Stimulated activated naive CD8-positive, alpha-beta T cell treated with anti-CD3 and anti-CD28 coated beads, Interleukin-15, Interleukin-2, amounts not matched to agents 100 U/mL and 50 U/mL, for 24 hours (primary cell): ENCODE measurements around the gene MPO.
A peak's percentile ranks its signal among the peaks of the same experiment; 100 is the strongest.

ENCODE experiments used
- ATAC-seq: fragments of 150-1000 bp; cut with Tn5 transposase; one replicate; pipeline ENCODE4 v1.10.0; 2021
- DNase-seq: peaks from one replicate; pipeline ENCODE4 v3.0.0; 2021

Gene MPO

DNA sequence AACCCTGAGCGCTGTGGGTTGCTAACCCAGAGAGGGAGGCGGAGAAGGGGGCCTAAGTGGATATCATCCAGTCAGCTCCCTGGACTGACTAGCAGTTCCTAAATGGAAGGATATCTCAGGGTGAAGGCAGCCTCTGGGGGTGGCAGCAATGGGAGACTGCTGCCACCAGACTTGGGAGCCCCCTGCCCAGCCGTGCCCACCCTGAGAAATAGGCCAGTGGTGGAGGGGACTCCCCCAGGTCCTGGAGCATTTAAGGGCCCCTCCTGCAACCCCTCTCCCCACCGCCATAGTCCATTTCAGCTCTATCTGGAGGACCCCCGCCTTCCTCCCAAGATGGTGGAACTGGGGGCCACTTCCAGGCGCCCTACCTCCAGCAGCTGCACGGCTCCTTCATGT is 39.4 kb upstream of the MPO start:
- no peak for DNase-seq
- no peak for ATAC-seq

DNA sequence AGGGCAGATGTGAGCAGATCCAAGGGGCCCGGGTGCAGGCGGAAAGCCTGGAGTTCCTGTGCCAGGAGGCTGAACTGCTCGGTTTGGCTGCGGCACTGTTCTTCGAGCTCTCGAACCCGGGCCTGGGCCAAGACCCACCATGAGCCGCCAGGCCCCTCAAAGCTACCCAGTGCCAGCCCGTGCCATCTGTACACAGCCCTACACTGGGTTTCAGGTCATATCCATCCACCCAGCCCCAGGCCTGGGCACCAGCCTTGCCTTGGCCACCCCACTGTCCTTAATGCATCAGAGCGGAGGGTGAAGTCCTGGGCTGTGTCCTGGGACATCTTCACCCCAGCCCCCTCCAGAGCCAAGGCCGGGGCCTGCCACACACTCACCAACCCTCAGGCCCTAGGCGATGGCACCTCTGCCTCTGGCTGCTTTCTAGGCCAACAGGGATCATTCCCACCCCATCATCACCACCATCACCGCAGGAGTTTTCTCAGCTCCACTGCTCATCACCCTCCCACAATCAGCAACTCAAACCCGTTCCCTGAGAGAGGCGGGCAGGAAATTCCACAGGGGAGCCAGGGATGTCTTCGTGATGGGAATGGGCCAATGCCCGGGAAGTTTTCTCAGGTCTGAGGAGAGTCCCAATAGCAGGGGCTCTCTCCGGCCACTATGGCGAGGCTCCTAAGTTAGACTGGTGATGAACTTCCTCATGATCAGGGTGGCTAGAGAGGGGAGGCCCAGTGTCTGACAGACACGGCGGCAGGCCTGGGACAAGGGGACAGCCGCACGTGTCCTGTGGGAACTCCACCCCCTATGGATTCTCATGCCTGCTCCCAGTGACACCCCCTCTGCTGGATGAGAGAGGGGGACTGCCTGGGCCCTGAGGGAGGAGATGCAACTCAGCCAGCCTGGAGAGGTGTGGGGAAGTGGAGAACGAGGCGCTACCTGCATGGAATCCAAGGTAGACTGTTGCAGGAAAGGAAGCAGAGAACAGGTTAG is 38.7 kb upstream of the MPO start:
- no peak for ATAC-seq
- DNase-seq = no peak

DNA sequence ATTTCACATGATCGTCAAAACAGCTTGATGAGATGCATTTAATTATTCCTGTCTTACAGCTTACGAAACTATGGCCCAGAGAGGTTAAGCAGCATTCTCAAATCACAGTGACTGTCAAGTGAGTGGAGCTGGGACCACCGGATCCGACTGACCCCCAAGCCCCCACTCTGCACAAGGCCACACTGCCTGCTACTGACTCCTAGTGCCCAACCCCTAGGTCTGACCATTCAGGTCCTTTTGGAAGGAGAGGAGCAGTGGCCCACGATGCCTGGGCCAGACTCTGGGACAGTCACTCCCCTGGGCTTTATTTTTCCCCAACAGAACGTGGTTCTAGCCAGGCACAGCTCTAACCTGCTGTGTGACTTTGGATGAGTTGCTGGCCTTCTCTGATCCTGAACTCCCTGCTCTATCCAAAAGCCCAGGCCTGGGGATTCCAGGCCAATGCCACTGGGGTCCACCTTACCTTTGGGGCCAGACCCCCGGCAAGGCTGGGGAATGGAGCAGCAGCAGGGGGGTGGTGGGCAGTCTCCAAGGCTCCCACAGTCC is 38.0 kb upstream of the MPO start:
- ATAC-seq (no peak), DNase-seq (no peak)

DNA sequence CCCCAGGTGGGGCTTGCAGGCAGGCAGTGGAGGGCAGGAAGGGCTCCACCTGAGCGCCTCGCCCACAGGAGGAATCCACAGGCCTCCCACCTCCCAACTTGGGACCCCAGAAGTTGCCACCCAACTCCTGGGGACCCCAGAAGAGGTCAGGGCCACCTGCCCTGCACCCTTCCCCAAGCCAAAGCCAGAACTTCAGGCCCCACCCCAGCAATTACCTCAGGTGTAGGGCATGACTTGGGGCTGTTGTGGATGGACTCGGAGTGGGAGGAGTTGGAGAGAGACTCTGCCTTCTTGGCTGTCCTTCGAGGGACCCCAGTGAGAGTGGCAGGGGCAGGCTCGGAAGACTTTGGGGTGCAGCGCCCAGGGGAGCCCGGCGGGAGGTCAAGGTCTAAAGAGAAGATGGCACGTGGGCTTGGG is 37.3 kb upstream of the MPO start:
- ATAC-seq (no peak), DNase-seq (no peak)

DNA sequence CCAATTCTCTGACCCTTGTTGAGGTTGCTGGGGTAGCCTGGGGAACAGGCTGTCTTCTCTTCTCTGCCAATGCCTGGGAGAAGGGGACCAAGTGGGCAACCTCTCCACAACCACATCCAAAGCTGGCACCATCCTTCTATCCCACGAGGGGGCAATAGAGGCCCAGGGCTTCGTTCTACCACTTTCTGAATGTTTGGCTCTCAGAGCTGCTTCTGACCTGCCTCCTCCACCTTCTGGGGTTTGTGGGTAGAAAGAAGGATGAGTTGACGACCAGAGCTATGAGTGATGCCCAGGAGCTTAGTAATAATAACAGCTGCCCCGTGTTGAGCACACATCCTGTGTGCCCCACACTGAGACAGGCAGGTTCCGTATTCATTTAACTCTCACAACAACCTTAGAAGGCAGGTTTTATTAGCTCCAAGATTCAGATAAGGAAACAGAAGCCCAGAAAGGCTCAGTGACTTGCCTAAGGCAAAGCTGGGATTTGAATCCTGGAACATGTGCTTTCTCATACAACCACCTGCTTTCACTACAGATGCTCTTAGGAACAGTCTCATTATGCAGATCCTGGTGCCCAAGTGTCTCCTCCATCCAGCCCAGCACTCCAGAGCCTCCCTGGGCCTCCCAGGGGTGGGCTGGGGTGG is 36.8 kb upstream of the MPO start:
- peak; percentile 99 for ATAC-seq

DNA sequence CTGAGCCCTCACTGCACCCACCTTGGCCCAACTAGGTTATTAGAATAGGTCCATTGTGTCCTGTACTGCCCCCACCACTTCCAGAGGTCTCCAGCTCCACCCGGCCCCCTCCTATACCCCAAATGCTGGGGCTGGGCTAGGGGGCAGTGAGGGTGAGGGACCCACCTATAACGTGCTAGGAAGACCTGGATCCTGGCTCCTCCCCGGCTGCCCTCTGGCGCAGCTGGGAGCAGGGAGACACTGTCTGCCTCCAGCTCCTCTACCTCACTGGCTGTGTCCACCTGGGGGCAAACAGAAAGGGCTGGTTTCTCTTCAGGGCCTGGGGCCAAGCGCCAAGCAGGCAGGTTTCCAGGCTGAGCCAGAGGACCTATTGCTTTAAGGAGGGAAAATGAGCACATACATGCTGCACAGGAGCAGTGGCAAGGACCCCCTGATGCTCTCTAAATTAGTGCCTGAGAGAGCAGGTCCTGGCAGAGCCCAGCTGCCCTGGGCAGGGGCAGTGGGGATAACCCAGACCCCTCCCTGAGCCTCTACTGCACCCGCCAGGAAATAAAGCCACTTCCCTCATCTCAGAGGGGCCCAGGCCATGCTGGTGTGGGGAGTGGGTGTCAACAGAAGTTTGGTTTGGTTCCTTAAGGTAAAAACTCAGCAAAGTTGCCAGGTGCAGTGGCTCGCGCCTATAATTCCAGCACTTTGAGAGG is 35.7 kb upstream of the MPO start:
- ATAC-seq = no peak
- DNase-seq = no peak

More for the DNA sequence above, 36.8 kb upstream of the MPO start:
- DNase-seq = peak; percentile 74

DNA sequence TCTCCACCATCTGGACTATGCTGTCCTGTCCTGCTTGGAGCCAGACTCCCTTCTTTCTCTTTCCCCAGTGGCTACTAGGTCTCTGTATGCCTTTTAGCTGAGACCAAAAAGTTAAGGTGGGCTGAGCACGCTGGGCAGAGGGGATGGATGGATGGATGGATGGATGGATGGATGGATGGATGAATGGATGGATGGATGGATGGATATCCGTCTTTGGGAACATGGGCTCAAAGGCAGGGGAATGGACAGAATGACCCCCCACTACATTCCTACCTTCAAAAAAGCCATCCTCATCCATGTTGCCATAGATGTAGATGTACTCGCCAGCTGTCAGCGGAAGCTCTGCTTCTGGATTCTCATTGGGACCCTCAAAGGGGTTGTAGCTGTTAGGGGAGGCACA is 35.0 kb upstream of the MPO start:
- DNase-seq = no peak
- ATAC-seq = no peak

DNA sequence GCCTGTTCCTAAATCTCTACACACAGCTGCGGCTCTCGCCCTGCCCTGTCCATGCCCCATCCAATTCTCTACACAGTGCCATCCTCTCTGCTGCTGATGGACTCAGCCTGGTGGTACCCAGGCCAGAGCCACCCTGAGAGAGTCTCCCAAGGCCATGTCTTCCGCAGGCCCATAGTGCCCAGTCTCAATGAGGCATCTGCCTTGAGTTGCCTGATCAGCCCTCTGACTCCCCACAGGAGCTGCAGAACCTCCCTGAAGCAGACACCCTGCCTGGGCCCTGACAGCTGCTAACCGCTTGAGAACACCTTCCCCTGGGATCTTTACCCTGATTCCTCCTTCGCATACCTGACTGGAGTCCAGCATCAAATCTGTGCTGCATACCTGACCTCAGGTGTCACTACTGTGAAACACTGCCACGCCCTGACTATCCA is 34.6 kb upstream of the MPO start:
- no peak for ATAC-seq
- no peak for DNase-seq

DNA sequence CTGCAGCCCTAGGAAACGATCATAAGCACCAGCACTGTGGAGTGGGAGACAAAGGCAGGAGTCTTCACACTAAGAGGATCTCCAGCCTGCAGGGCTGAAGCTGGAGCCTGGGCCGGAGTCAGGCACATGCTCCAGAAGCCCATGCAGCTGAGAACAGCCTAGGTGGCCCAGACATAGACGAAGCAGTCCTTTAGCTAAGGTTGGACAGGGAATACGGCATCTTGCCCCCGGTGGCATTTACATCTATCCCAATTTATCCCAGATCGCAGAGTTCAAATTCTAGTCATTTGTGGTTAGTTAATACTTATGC is 33.9 kb upstream of the MPO start:
- DNase-seq = no peak
- no peak for ATAC-seq

DNA sequence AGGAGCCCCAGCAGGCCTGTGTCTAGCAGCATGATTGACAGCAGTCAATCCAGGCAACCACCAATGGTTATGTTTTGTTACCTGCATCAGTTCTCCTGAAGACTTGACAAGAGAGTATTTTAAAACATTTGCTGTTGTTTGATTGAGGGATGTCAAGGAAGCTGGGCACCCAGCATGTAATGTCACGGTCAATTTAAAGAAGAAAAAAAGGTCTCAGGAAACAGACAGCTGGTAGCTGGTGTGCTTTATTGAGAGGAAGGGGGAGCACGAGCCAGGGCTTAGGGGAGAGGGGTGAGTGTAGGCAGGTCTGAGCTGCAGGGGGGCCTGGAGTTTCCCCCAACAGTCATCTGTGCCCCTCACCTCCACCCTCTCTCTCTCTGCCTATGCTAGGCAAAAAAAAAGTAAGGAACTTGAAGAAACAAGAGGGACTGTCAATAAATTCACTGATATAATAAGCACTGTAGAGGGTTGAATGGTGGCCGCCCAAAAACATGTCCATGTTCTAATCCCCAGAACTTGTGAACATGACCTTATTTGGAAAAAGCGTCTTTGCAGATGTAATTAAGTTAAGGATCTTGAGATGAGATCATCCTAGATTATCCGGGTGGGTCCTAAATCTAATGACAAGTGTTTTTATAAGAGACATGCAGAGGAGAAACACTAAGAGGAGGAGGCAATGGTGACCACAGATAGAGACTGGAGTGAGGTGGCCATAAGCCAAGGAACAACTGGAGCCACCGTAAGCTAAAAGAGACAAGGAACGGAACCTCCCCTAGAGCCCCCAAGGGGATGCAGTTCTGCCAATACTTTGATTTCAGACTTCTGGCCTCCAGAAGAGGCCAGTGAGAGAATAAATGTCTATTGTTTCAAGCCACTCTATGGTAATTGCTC is 33.3 kb upstream of the MPO start:
- ATAC-seq (no peak), DNase-seq (no peak)

DNA sequence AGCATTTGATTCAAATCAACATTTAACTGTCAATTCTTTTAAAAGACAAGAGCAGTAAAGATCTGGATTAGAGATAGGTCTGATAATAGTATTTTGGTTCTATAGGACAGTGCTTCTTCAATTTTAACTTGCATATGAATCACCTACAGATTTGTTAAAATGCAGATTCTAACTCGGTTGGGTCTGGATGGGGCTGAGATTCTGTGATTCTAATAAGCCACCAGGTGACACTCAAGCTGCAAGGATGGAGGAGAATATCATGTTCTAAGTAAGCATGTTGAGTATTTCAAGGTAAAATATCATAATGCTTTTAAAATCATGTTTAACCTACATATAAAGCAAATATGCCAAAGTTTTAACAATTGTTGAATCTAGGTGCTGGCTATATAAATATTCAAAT is 32.1 kb upstream of the MPO start:
- ATAC-seq = no peak

DNA sequence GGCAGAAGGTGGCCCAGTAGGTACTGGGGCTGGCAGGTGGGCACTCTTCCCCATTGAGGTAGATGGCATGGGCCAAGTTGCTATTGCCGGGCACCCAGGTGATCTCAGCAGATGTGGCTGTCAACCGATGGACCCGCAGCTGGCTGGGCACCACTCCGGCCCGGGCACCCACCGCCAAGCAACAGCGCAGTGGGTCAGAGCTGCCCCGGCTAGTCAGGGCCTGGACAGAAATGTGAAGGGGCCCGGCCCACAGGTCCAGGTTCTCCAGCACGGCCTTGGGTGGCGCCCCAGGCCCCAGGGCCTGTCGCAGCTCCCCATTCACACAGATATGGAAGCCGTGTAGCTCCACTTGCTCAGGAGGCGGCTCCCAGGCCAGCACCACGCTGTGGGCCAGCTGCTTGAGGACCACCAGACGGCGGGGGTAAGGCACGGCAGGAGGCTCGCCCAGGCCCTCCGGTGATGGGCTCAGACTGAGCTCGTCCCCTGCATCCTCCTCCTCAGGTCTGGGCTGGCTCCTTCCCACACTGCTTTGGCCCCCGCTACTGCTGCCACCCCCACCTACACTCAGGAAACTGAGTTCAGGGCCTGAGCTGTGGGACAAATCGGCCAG is 31.4 kb upstream of the MPO start:
- no peak for ATAC-seq

More for the DNA sequence above, 32.1 kb upstream of the MPO start:
- DNase-seq = no peak

DNA sequence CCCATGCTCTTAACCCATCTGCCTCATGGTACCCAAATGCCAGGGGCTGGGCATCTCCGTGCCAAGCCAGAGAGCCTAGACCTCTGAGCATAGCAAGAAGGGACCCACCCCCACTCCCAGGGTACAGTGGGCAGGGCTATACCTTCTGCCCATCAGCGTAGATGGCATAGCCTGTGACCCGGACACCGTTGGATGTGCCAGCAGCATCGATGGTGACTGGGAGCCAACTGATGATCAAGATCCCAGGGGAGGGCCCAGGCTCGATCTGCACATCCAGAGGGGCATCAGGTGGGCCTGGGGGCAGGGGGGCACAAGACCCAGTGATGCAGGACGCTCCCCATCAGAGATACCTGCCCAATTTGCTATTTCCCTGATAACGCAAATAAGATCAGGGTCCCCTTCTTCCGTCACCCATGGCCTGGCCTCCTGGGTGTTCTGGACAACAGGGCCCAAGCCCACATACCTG is 30.7 kb upstream of the MPO start:
- DNase-seq (no peak), ATAC-seq (no peak)

More for the DNA sequence above, 31.4 kb upstream of the MPO start:
- no peak for DNase-seq

DNA sequence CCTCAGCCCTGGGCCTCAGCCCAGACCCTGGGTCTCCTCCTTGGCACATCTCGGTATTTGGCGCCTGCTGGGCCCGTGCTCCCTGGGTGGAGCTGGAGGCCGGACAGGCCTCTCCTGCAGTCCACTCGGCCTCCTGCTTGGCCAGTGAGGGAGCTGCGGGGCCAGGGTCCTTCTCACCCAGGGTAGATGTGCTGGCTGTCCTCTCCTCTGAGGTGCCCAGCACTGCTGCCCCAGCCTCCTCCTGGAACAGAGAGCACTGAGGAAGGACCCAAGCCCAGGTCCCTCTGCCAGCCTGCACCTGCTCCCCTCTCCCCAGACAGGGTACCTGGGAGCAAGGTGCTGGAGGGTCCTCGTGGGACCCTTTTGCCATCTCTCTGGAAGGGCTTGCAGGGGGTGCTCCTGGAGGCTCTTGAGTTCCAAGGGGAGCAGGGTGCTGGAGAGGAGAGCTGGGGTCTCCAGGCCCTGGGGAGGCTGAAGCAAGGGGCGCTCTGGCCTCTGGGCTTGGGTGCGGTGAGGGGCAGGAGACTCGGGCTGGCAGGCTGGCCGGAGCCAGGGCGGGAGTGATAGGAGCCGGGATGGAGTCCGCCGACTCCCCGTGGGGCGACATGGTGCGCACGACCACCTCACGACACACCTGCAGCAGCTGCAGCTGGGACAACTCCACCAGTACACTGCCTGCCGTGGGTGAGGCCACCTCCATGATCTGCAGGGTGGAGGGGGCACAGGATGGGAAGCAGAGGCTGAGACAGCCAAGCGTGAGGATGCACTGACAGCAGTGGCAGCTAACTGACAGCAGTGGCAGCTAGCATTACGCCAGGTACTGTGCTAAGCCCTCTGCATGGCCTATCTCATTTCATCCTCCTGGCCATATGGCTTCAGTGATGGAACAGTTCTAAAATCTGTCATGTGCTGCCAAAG is 30.0 kb upstream of the MPO start:
- DNase-seq = no peak
- ATAC-seq = peak; percentile 16

DNA sequence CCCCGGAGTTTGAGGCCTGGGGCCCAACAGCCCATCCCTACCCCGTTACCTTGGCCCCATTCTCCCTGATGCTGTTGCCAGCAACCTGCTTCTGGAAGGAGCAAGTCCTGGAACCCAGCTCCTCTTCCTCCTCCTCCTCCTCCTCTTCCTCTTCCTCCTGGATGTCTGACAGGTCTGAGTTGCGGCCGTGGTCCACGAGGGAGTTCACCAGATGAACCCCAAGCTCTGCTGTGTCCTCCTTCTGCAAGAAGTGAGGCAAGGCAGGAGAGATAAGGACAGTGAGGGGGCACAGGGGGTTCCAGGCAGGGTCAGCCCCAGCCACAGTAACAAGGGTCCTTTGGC is 29.2 kb upstream of the MPO start:
- ATAC-seq = no peak
- no peak for DNase-seq

DNA sequence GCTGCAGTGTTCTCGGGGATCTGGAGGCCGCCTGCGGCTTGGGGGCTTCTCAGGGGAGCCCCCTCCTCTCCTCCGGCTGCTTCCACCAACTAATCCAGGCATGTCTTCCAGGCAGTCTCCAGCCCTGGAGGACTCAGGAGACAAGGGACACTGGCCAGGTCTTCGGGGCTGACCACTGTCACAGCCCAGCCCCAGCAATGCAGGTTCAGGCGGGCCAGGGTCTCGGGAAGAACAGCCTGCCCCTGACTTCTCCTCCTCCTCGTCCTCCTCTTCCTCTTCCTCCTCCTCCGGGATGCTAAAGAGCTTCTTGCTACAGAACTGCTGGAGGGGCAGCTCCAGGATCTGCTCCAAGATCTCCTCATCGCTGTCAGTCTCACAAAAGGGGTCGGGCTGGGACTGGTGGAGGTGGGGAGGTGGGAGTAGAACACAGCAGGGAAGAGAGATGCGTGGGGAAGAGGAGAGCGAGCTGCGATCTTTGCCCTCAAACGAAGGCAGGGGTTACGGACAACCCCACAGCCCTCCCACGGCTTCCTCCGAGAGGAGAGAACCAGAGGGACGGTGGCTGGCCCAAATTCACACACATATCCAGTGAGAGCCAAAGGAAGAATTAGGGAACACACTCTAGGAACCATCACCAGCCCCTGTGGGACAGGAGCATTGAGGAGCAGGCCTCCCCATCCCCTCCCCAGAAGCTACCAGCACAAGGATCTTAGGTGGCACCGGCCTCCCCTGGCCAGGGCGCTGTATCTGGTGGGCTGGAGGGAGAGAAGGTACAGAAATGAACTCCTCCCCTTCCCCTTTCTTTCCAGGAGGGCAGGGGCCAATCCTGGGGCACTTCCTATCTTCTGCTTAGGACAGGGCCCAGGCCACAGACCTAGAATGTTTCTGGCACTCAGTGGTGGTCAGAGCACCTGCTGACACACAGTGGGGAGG is 28.5 kb upstream of the MPO start:
- ATAC-seq (no peak), DNase-seq (no peak)

DNA sequence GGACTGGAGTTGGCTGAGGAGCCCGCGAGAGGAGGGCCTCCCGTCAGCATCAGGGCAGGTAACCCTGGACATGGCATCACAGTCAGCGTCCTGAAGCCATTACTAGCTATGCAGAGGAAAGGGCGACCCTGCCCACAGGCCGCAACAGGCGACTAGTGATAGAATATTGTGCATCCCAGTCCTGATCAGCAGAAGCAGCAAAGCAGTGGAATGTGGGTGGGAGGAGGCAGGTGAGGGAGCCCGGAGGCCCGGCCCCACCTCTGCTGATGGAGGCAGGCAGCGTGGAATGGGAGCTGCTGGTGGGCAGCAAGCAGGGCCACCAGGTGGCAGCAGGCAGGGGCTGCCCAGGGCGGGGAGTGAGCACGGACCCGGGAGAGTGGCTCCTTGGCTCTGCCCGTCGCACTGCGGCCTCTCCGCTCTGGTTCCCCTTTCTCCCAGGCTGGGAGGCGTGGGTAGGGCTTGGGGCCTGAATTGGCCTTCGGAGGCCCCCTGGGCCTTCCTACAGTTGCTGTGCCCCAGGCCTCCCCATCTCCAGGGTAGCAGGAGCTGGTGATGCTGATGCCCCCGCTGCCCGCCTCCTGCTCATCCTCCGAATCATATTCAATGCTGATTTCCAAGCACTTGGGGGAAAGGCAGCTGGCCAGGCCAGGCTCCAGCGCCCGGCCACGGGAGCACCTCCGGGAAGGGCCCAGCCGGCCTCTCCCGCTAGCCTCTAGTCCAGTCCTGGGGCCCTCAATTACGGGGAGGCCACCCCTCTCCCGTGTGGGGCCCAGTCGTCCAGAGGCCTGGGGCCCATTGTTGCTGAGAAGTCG is 27.6 kb upstream of the MPO start:
- ATAC-seq = no peak
- DNase-seq = no peak
